HG03103 (cell line): ENCODE measurements around the gene WDR55.
A peak's percentile ranks its signal among the peaks of the same experiment; 100 is the strongest.
"Not testable (repeated sequence)": the region's sequence is repeated elsewhere in the genome, so short reads cannot be mapped to it uniquely, and the experiment has no call there.

Experiments used
- ATAC-seq: cut with Tn5 transposase; IDR thresholded peaks from one replicate; pipeline ENCODE4 v1.9.1; 2021; ENCODE audit warnings: low read depth; ENCODE audit not compliant: unreplicated experiment

WDR55 gene

GRCh38 chr5:140642718-140643117 lies 22.0 kb upstream of the WDR55 start:
- ATAC-seq: no peak

DNA sequence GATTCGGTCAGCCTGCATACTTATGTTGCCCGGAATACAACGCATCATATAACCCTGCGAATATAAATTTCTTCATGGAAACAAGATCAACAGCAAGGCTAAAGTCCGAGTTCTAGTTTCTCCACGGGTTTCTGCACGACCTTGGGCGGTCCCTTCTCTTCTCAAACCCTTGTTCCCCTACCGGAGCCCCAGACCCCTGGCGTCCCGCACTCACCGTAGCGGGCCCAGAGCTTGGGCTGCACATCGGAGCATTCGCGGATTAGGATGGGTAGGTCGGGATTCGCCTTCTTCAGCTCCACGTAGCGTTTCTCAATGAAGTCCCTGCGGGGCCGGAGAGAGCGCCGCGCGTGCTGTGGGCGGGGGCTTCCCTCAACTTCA lies 17.7 kb upstream of the WDR55 start:
- ATAC-seq: peak; percentile 6

GRCh38 chr5:140658870-140659269 lies 5.8 kb upstream of the WDR55 start:
- no peak for ATAC-seq

- not testable (repeated sequence) for ATAC-seq
These were observed 4.3 kb upstream of the WDR55 start for GRCh38 chr5:140660371-140660770.

GRCh38 chr5:140664030-140664358 lies 710 bp upstream of the WDR55 start:
- ATAC-seq: no peak

DNA sequence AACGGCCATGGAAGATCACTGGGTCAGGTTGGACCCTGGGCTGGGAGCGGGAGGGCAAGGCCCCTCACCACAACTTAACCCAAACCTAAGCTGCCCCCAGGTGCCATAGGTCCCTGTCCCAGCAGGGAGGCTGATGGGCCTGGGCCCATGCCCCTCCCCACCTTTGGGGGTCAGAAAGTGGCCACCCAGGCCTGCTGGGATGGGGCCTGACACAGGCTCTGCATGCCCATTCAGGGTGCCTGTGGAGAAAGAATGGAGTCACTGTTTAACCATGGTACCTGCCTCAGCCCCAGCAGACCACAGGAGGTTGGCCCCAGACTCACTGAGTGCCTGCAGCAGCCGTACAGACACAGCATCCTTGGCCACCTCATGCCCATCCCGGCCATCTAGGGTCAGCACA lies 6.3 kb downstream of the WDR55 start:
- not testable (repeated sequence) for ATAC-seq

GRCh38 chr5:140671472-140672125 lies 6.9 kb downstream of the WDR55 start:
- no peak for ATAC-seq

GRCh38 chr5:140672455-140673186 lies 7.9 kb downstream of the WDR55 start:
- ATAC-seq: no peak

DNA sequence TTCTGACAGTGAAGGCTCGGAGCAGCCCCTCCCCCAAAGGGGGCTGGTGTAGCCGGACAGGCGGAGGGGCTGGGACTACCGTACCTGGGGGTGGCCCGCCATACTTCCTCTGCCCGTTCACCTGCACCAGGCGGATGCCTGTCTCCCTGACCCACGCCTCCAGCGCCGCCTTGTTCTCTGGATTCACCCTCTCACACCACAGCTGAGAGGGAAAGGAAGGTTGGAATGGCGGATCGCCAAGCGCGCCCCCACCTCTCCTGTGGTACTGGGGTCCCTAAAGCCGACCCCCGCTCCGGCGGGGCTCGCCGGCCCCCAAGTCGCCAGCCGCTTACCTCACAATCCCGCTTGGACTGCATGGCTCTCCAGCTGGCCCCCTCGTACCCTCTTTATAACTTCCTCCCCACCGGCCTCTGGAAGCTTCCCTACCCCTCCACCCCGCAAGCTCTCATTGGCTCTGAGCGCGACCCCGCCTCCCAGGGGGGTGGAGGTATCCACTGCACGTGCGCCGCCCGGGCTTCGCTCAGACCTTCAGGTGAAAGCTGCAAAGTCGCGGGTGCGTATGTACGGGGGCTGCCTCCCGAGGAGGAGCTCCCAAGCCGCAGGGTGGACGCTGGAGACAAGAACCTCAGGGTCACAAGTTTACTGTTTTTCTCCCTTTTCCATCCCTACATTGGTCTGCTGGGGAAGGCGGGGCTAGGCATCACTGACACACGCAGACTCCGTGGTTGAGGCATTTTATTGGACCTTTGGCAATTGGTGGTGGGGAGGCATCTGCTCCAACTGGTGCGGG lies 8.7 kb downstream of the WDR55 start, which contains the start of gene DND1:
DND1 (minus strand) TSS at position 390 of the 790 bp plus-strand sequence; CDS start at position 356, 34 bp downstream.
- ATAC-seq: no peak

- ATAC-seq: no peak
These were observed 9.5 kb downstream of the WDR55 start for GRCh38 chr5:140674211-140674610.

DNA sequence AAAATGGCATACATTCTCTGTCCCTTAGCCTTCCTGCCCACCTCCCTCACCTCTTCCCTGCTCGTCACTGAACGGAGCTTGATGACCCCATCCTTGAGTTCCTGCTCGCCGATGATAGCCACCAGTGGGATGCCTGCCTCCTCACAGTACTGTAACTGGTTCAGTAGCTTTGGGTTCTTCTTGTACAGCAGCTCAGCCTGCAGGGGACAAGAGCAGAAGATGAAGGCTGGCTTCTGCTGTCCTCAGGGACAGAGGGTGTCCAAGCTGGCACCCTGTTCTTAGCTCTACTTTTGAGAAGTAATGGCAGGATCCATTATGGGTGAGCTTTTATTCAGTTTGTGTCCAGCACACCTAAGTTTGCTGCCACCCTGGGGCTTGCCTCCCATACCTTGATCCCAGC lies 9.9 kb downstream of the WDR55 start:
- ATAC-seq: no peak

- ATAC-seq: no peak
These were observed 13.2 kb downstream of the WDR55 start for GRCh38 chr5:140677947-140678346.

- ATAC-seq: no peak
These were observed 14.3 kb downstream of the WDR55 start for GRCh38 chr5:140678993-140679392.

DNA sequence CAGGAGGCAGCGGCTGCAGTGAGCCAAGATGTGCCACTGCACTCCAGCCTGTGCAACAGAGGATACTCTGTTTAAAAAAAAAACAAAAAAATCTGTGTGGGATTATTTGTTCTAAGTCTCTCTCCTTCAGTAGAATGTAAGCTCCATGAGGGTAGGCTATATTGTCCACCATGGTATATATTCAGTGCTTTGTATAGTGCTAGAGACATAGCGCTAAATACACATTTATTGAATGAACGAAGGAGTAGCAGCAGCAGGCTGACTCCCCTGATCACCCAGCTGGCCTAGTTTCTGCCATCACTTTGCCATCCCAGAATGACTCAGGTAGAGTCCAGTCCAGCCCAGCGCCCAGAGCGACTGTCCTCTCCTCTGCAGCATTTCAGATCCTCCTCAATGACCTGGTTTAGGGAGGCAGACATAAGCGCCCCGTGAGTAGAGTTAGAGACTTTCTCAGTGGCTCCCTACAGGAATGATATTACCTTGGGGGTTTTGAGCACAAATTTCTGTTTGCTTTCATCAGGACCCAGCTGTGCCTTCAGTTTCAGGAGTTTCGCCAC lies 25.8 kb downstream of the WDR55 start:
- ATAC-seq: no peak

DNA sequence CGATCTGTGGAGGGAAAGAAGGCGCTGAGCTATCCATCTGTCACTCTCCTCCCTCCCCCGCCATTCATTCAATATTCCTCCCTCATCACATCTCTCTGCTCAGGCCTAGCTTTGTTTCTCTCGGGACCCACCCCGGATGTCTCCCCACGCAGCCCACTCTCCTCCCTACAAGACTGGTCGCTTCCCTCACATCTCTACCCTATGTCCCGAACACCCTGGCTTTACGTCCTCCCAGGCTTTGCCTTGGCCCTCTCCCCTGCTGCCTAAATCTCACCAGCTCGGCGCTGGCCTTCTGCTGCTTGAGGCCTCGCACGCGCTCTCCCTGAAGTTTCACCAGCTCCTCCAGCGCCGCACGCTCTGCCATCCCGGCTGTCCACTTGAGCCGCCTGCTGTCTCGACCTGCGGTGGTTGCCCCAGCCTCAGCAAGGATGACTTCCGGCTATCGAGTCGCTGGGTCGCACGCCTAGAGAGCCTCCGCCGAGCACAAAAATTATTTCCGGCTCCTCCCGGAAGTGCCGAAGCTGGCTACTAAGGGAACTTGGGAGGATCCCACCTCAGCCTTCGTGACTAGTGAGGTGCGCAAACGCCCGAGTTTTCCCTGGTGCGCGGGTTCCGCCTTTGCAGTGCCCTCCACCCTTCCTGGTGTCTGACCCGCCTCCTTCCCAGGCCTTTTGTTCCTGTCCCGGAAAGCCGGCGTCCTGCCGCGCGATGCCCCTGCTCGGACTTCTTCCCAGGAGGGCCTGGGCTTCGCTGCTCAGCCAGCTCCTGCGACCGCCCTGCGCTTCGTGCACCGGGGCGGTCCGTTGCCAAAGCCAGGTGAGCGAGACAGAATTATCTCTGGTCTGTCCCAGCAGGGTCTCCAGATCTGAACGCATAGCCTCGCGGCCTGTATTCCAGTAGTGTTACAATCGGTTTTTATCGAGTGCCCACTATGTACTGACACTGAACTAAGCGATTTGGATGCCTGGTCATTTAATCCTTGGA lies 26.5 kb downstream of the WDR55 start, which contains the start of the genes HARS1 and HARS2:
HARS1 (minus strand) TSS at position 430 of the 984 bp plus-strand sequence; CDS start at position 364, 66 bp downstream.
HARS2 (plus strand) TSS at position 515 of the 984 bp plus-strand sequence; CDS start at position 709, 194 bp downstream.
- peak; percentile 96 for ATAC-seq

GRCh38 chr5:140694276-140694675 lies 29.6 kb downstream of the WDR55 start:
- no peak for ATAC-seq

- ATAC-seq: no peak
These were observed 32.3 kb downstream of the WDR55 start for GRCh38 chr5:140696891-140697492.

- peak; percentile 99 for ATAC-seq
These were observed 35.8 kb downstream of the WDR55 start, which contains the start of gene ZMAT2 for GRCh38 chr5:140700177-140701144. Gene ZMAT2 (plus strand): TSS chr5:140700447. CDS start chr5:140700461, 14 bp downstream.
